Mammary epithelial cell (primary cell): ENCODE data around the gene IKZF4.

Experiments
- CTCF ChIP-seq, 2 donors: IDR thresholded peaks in 1 of 2; conservative IDR thresholded peaks in 1 of 2; 2 replicates each; pipeline ENCODE4 v1.5.1; 2011 to 2012; ENCODE audit warnings: inconsistent platforms in 2 of 2, low read length in 2 of 2, mild to moderate bottlenecking in 2 of 2, control low read depth in 1 of 2, low read depth in 1 of 2; ENCODE audit not compliant: insufficient read depth in 1 of 2; ENCODE audit errors: extremely low read depth in 1 of 2
- EZH2 ChIP-seq: IDR thresholded peaks from 2 replicates; pipeline ENCODE4 v1.6.1; 2012; ENCODE audit warnings: low read length, inconsistent platforms, borderline replicate concordance

- no peak for TF ChIP-seq CTCF (conservative IDR thresholded peaks at IDR 0.05 in 1 of 2, IDR thresholded peaks at IDR 0.05 in 1 of 2; ENCODE audit: extremely low read depth in 1 of 2, insufficient read depth in 1 of 2, low read depth in 1 of 2, low read length in 2 of 2)
- no peak for TF ChIP-seq EZH2
Observed at GRCh38 chr12:56037161-56037560, 16.3 kb downstream of the IKZF4 start.
